MM.1S (cell line): ENCODE results near the gene SPOCK1.

Experiments used
- DNase-seq: peaks from one replicate; pipeline ENCODE4 v3.0.0-alpha.2; 2015
- H2AFZ ChIP-seq: fragments of 300-600 bp; sonication (generic); 2 replicates; pipeline ENCODE4 v1.6.0; 2016; ENCODE audit warnings: antibody characterized with exemption, low read length
- H3F3A ChIP-seq: fragments of 300-600 bp; sonication (generic); 2 replicates; pipeline ENCODE4 v1.6.1; 2016; ENCODE audit warnings: mild to moderate bottlenecking, antibody characterized with exemption, low read length, moderate library complexity, mixed read lengths; ENCODE audit not compliant: insufficient read depth
- H3K27ac ChIP-seq: fragments of 300-600 bp; sonication (generic); 2 replicates; pipeline ENCODE4 v1.5.1; 2016; ENCODE audit warnings: mild to moderate bottlenecking, low read length
- H3K27me3 ChIP-seq: fragments of 300-600 bp; sonication (generic); replicated peaks from 2 replicates; pipeline ENCODE4 v1.6.0; 2016; ENCODE audit warnings: low read length; ENCODE audit not compliant: insufficient read depth
- H3K36me3 ChIP-seq: fragments of 300-600 bp; sonication (generic); replicated peaks from 2 replicates; pipeline ENCODE4 v1.6.1; 2016; ENCODE audit warnings: mild to moderate bottlenecking, low read length, mixed read lengths; ENCODE audit not compliant: insufficient read depth
- H3K4me1 ChIP-seq: fragments of 300-600 bp; sonication (generic); 2 replicates; pipeline ENCODE4 v1.6.1; 2016; ENCODE audit warnings: low read length, mixed read lengths
- H3K4me2 ChIP-seq: fragments of 300-600 bp; sonication (generic); 2 replicates; pipeline ENCODE4 v1.6.0; 2016; ENCODE audit warnings: low read depth, low read length
- H3K4me3 ChIP-seq: fragments of 300-600 bp; sonication (generic); 2 replicates; pipeline ENCODE4 v1.5.1; 2016; ENCODE audit warnings: low read length, mixed read lengths
- H3K79me2 ChIP-seq: fragments of 300-600 bp; sonication (generic); 2 replicates; pipeline ENCODE4 v1.6.1; 2016; ENCODE audit warnings: mixed run types, low read length, mixed read lengths
- H3K9ac ChIP-seq: fragments of 300-600 bp; sonication (generic); 2 replicates; pipeline ENCODE4 v1.6.1; 2016; ENCODE audit warnings: low read length, mixed read lengths
- H3K9me2 ChIP-seq: fragments of 300-600 bp; sonication (generic); replicated peaks from 2 replicates; pipeline ENCODE4 v1.6.1; 2016; ENCODE audit warnings: mild to moderate bottlenecking, low read length, mixed read lengths; ENCODE audit not compliant: insufficient read depth
- H3K9me3 ChIP-seq: fragments of 300-600 bp; sonication (generic); replicated peaks from 2 replicates; pipeline ENCODE4 v1.6.1; 2016; ENCODE audit warnings: mild to moderate bottlenecking, low read length, mixed read lengths; ENCODE audit not compliant: insufficient read depth
- H4K20me1 ChIP-seq: fragments of 300-600 bp; sonication (generic); 2 replicates; pipeline ENCODE4 v1.6.1; 2016; ENCODE audit warnings: mild to moderate bottlenecking, low read length, moderate library complexity, mixed read lengths; ENCODE audit not compliant: insufficient read depth
- CTCF ChIP-seq: fragments of 300-600 bp; sonication (generic); IDR thresholded peaks from 2 replicates; pipeline ENCODE4 v1.5.1; 2016; ENCODE audit warnings: antibody characterized with exemption, low read length, mixed read lengths
- EZH2 ChIP-seq: fragments of 300-600 bp; sonication (generic); optimal IDR thresholded peaks from 2 replicates; pipeline ENCODE3; 2017; ENCODE audit warnings: low read depth, mild to moderate bottlenecking, antibody characterized with exemption, low read length, mixed read lengths
- EZH2phosphoT487 ChIP-seq: fragments of 300-600 bp; sonication (generic); IDR thresholded peaks from 2 replicates; pipeline ENCODE4 v1.6.1; 2018; ENCODE audit warnings: antibody characterized with exemption, low read length

The SPOCK1 gene

GRCh38 chr5:137286025-137286610 lies 213.0 kb downstream of the SPOCK1 start:
- no peaks in the 10 kb centered on the region for H3K27me3 ChIP-seq
- no peaks in the 10 kb centered on the region for H3K36me3 ChIP-seq
- no peak overlapping the region for H2AFZ ChIP-seq
- no peaks in the 10 kb centered on the region for H4K20me1 ChIP-seq
- H3K9me3 ChIP-seq = no peaks in the 10 kb centered on the region
- no peak for DNase-seq
- H3F3A ChIP-seq = no peaks in the 10 kb centered on the region
- TF ChIP-seq EZH2 (no peak), EZH2phosphoT487 (no peak), CTCF (no peak)
- no peak overlapping the region for H3K27ac ChIP-seq
- H3K79me2 ChIP-seq = no peaks in the 10 kb centered on the region
- H3K9me2 ChIP-seq = no peaks in the 10 kb centered on the region
- H3K4me2 ChIP-seq = no peak overlapping the region
- H3K4me3 ChIP-seq = no peak overlapping the region
- no peak overlapping the region for H3K9ac ChIP-seq
- no peaks in the 10 kb centered on the region for H3K4me1 ChIP-seq

- H3K9me2 ChIP-seq = no peaks in the 10 kb centered on the region
- H3K4me2 ChIP-seq = no peak overlapping the region
- H3K4me1 ChIP-seq = no peaks in the 10 kb centered on the region
- H3K27ac ChIP-seq = no peak overlapping the region
- H3K27me3 ChIP-seq = no peaks in the 10 kb centered on the region
- DNase-seq = no peak
- no peak overlapping the region for H2AFZ ChIP-seq
- H3K9ac ChIP-seq = no peak overlapping the region
- no peaks in the 10 kb centered on the region for H3F3A ChIP-seq
- H3K36me3 ChIP-seq = no peaks in the 10 kb centered on the region
- no peaks in the 10 kb centered on the region for H3K79me2 ChIP-seq
- no peaks in the 10 kb centered on the region for H3K9me3 ChIP-seq
- TF ChIP-seq EZH2 (no peak), CTCF (no peak), EZH2phosphoT487 (no peak)
- H4K20me1 ChIP-seq = no peaks in the 10 kb centered on the region
- H3K4me3 ChIP-seq = no peak overlapping the region
Measured at GRCh38 chr5:137283801-137284200, 215.3 kb downstream of the SPOCK1 start.

GRCh38 chr5:137282216-137282615 lies 216.9 kb downstream of the SPOCK1 start:
- Histone ChIP-seq H3F3A (no peaks in the 10 kb centered on the region), H3K27ac (no peak overlapping the region)
- DNase-seq = no peak

More at GRCh38 chr5:137282216-137282615, 216.9 kb downstream of the SPOCK1 start:
- Histone ChIP-seq H3K27me3 (no peaks in the 10 kb centered on the region), H3K9me2 (no peaks in the 10 kb centered on the region), H3K79me2 (no peaks in the 10 kb centered on the region), H3K9me3 (no peaks in the 10 kb centered on the region), H3K9ac (no peak overlapping the region), H3K4me3 (no peak overlapping the region), H2AFZ (no peak overlapping the region), H4K20me1 (no peaks in the 10 kb centered on the region), H3K4me2 (no peak overlapping the region), H3K4me1 (no peaks in the 10 kb centered on the region), H3K36me3 (no peaks in the 10 kb centered on the region)
- TF ChIP-seq EZH2 = no peak
- TF ChIP-seq EZH2phosphoT487 = no peak
- TF ChIP-seq CTCF = no peak
